H1 (cell line): ENCODE results near the gene HSD11B1. TPM values are rescaled to one million over a fixed set of nuclear protein-coding genes. Genes with fewer than 3 reads are reported as not detected.

Experiments used
- CTCF ChIA-PET: fragments of 300-600 bp; sonication (Branson Sonifier 250); formaldehyde crosslinking; loops from one replicate; lab custom pipeline; 2021; ENCODE audit not compliant: partially characterized antibody; lab: Charles Lee
- POLR2A ChIA-PET: fragments of 300-600 bp; sonication (Branson Sonifier 250); formaldehyde crosslinking; loops from one replicate; lab custom pipeline; 2021; ENCODE audit warnings: inconsistent platforms; ENCODE audit not compliant: partially characterized antibody; lab: Charles Lee
- DNase-seq, 2 experiments: peaks; one replicate each; pipeline versions ENCODE4 v3.0.0 to v3.0.0-alpha.2; 2010 to 2022; ENCODE audit warnings: low spot score in 2 of 2, low read depth in 1 of 2, mixed read lengths in 1 of 2
- FAIRE-seq: peaks from 2 replicates; lab custom pipeline; 2011; peaks lifted over from hg19 to GRCh38; lab: Jason Lieb, UNC
- H2AFZ ChIP-seq: 2 replicates; pipeline ENCODE4 v1.8.1; 2012; ENCODE audit warnings: low read length, inconsistent platforms
- H2AK5ac ChIP-seq: 2 replicates; pipeline ENCODE4 v1.6.1; 2013; ENCODE audit warnings: low read depth, low read length
- H2BK120ac ChIP-seq: replicated peaks from 2 replicates; pipeline ENCODE3; 2013; ENCODE audit warnings: low read depth, low read length, inconsistent platforms
- H2BK12ac ChIP-seq: 2 replicates; pipeline ENCODE4 v1.6.1; 2013; ENCODE audit warnings: low read depth, low read length
- H2BK15ac ChIP-seq: 2 replicates; pipeline ENCODE4 v1.6.1; 2013; ENCODE audit warnings: low read length
- H2BK20ac ChIP-seq: 2 replicates; pipeline ENCODE4 v1.6.1; 2013; ENCODE audit warnings: low read length
- H2BK5ac ChIP-seq: 2 replicates; pipeline ENCODE4 v1.6.1; 2013; ENCODE audit warnings: low read depth, low read length
- H3K14ac ChIP-seq: 2 replicates; pipeline ENCODE4 v1.6.1; 2013; ENCODE audit warnings: inconsistent platforms; ENCODE audit not compliant: insufficient read length
- H3K18ac ChIP-seq: 2 replicates; pipeline ENCODE4 v1.6.1; 2013; ENCODE audit warnings: low read length; ENCODE audit errors: extremely low read depth
- H3K23ac ChIP-seq: 2 replicates; pipeline ENCODE4 v1.6.1; 2013; ENCODE audit warnings: inconsistent platforms; ENCODE audit not compliant: insufficient read length
- H3K23me2 ChIP-seq: 2 replicates; pipeline ENCODE4 v1.6.1; 2013; ENCODE audit warnings: low read depth, low read length
- H3K27ac ChIP-seq: 2 replicates; pipeline ENCODE4 v1.6.1; 2011; ENCODE audit warnings: low read depth, low read length, inconsistent platforms
- H3K27me3 ChIP-seq, 4 experiments: replicated peaks in 1 of 4; 1 replicate in 1 of 4; 2 replicates in 3 of 4; pipeline versions ENCODE4 v1.6.1 to v1.8.1; 2011 to 2013; ENCODE audit warnings: low read length in 3 of 4, mild to moderate bottlenecking in 3 of 4, inconsistent platforms in 2 of 4, mixed read lengths in 2 of 4, moderate library complexity in 1 of 4; ENCODE audit not compliant: control insufficient read depth in 3 of 4, insufficient read depth in 3 of 4; ENCODE audit errors: extremely low read depth in 1 of 4
- H3K36me3 ChIP-seq, 4 experiments: 2 replicates each; pipeline versions ENCODE4 v1.6.1 to v1.8.1; 2011 to 2013; ENCODE audit warnings: mild to moderate bottlenecking in 4 of 4, low read length in 3 of 4, moderate library complexity in 2 of 4, control low read depth in 1 of 4, inconsistent platforms in 1 of 4; ENCODE audit not compliant: insufficient read depth in 4 of 4, control insufficient read depth in 2 of 4
- H3K4ac ChIP-seq: replicated peaks from 2 replicates; pipeline ENCODE3; 2013; ENCODE audit warnings: low read length, low read depth, mixed read lengths, inconsistent platforms; ENCODE audit not compliant: insufficient read length
- H3K4me1 ChIP-seq, 4 experiments: replicated peaks in 1 of 4; 1 replicate in 1 of 4; 2 replicates in 3 of 4; pipeline versions ENCODE4 v1.6.1 to v1.8.1; 2011 to 2013; ENCODE audit warnings: low read length in 3 of 4, inconsistent platforms in 2 of 4, mixed read lengths in 1 of 4; ENCODE audit not compliant: insufficient read depth in 4 of 4, control insufficient read depth in 3 of 4
- H3K4me2 ChIP-seq, 2 experiments: 2 replicates each; pipeline versions ENCODE4 v1.6.1 to v1.8.1; 2011 to 2013; ENCODE audit warnings: low read depth in 2 of 2, low read length in 2 of 2, control low read depth in 1 of 2, inconsistent platforms in 1 of 2, mild to moderate bottlenecking in 1 of 2; ENCODE audit not compliant: insufficient read depth in 1 of 2
- H3K4me3 ChIP-seq, 4 experiments: fragments of 200-600, 300-600 bp in 1 of 4; sonication (generic), shearing (Covaris generic), sonication (Bioruptor Twin) in 1 of 4; 2 replicates each; pipeline versions ENCODE4 v1.5.1 to v1.8.1; 2011 to 2016; ENCODE audit warnings: low read length in 4 of 4, low read depth in 3 of 4, control low read depth in 2 of 4, inconsistent platforms in 2 of 4, mild to moderate bottlenecking in 2 of 4, mixed read lengths in 1 of 4, moderate library complexity in 1 of 4; ENCODE audit not compliant: insufficient read depth in 2 of 4; ENCODE audit errors: extremely low read depth in 1 of 4
- H3K56ac ChIP-seq: replicated peaks from 2 replicates; pipeline ENCODE3; 2013; ENCODE audit warnings: low read depth, mild to moderate bottlenecking, mixed read lengths, low read length, inconsistent platforms; ENCODE audit not compliant: insufficient read length
- H3K79me1 ChIP-seq: 2 replicates; pipeline ENCODE4 v1.6.1; 2013; ENCODE audit warnings: low read depth, low read length, control low read depth
- H3K79me2 ChIP-seq, 2 experiments: 2 replicates each; pipeline versions ENCODE4 v1.6.1 to v1.8.1; 2012 to 2013; ENCODE audit warnings: low read length in 2 of 2, mild to moderate bottlenecking in 2 of 2, inconsistent platforms in 1 of 2; ENCODE audit not compliant: insufficient read depth in 2 of 2, control insufficient read depth in 1 of 2
- H3K9ac ChIP-seq, 4 experiments: replicated peaks in 1 of 4; 1 replicate in 1 of 4; 2 replicates in 3 of 4; pipeline versions ENCODE4 v1.6.1 to v1.8.1; 2011 to 2013; ENCODE audit warnings: low read depth in 3 of 4, low read length in 3 of 4, control low read depth in 2 of 4, mild to moderate bottlenecking in 2 of 4, moderate library complexity in 2 of 4, inconsistent platforms in 1 of 4; ENCODE audit errors: extremely low read depth in 1 of 4
- H3K9me3 ChIP-seq, 2 experiments: 2 replicates each; pipeline versions ENCODE4 v1.6.1 to v1.8.1; 2012 to 2013; ENCODE audit warnings: mild to moderate bottlenecking in 2 of 2, moderate library complexity in 2 of 2, control low read depth in 1 of 2, inconsistent platforms in 1 of 2, low read depth in 1 of 2, low read length in 1 of 2, mixed read lengths in 1 of 2; ENCODE audit not compliant: insufficient read depth in 2 of 2
- H4K20me1 ChIP-seq, 2 experiments: replicated peaks in 1 of 2; 2 replicates each; pipeline versions ENCODE3 to v1.8.1; 2011 to 2013; ENCODE audit warnings: inconsistent platforms in 2 of 2, low read length in 2 of 2, mild to moderate bottlenecking in 1 of 2; ENCODE audit not compliant: insufficient read depth in 2 of 2, control insufficient read depth in 1 of 2
- H4K5ac ChIP-seq: 2 replicates; pipeline ENCODE4 v1.6.1; 2013; ENCODE audit warnings: low read length, low read depth, mixed read lengths, inconsistent platforms; ENCODE audit not compliant: insufficient read length
- H4K8ac ChIP-seq: 2 replicates; pipeline ENCODE4 v1.8.0; 2013; ENCODE audit warnings: mild to moderate bottlenecking, moderate library complexity, low read length, inconsistent platforms; ENCODE audit not compliant: insufficient read depth; ENCODE audit errors: extremely low read depth
- H4K91ac ChIP-seq: replicated peaks from 2 replicates; pipeline ENCODE3; 2013; ENCODE audit warnings: low read length, mixed read lengths, inconsistent platforms; ENCODE audit not compliant: insufficient read length
- E2F6 ChIP-seq: IDR thresholded peaks from 2 replicates; pipeline ENCODE4 v1.6.1; 2012; ENCODE audit warnings: inconsistent platforms
- EGR1 ChIP-seq: IDR thresholded peaks from 2 replicates; pipeline ENCODE4 v1.6.1; 2011; ENCODE audit warnings: low read depth, low read length, borderline replicate concordance
- FOSL1 ChIP-seq: IDR thresholded peaks from 2 replicates; pipeline ENCODE4 v1.6.1; 2011; ENCODE audit warnings: mild to moderate bottlenecking, low read depth, low read length, moderate library complexity; ENCODE audit not compliant: insufficient read depth
- GABPA ChIP-seq: IDR thresholded peaks from 2 replicates; pipeline ENCODE4 v1.6.1; 2011; ENCODE audit warnings: mild to moderate bottlenecking, low read length, moderate library complexity, borderline replicate concordance; ENCODE audit not compliant: insufficient read depth
- KDM1A ChIP-seq: fragments of 200-600, 300-600 bp; sonication (generic); IDR thresholded peaks from 2 replicates; pipeline ENCODE4 v1.7.1; 2016; ENCODE audit warnings: mild to moderate bottlenecking, low read length, borderline replicate concordance
- KDM5A ChIP-seq: fragments of 200-600 bp; IDR thresholded peaks from 2 replicates; pipeline ENCODE4 v1.7.1; 2012; ENCODE audit warnings: mild to moderate bottlenecking, low read length, inconsistent platforms, mixed read lengths
- RBBP5 ChIP-seq: IDR thresholded peaks from 2 replicates; pipeline ENCODE4 v1.7.1; 2012; ENCODE audit warnings: low read depth, mild to moderate bottlenecking, inconsistent platforms, low read length, moderate library complexity, borderline replicate concordance
- SIN3A ChIP-seq, 2 experiments: IDR thresholded peaks in 1 of 2; conservative IDR thresholded peaks in 1 of 2; 2 replicates each; pipeline ENCODE4 v1.6.1; 2011 to 2012; ENCODE audit warnings: low read length in 2 of 2, improper control_type of control experiment in 1 of 2, low read depth in 1 of 2, mild to moderate bottlenecking in 1 of 2
- TAF7 ChIP-seq: optimal IDR thresholded peaks from 2 replicates; pipeline ENCODE3; 2011; ENCODE audit warnings: low read depth, mild to moderate bottlenecking, inconsistent platforms, low read length, moderate library complexity, borderline replicate concordance
- TBP ChIP-seq: IDR thresholded peaks from 2 replicates; pipeline ENCODE4 v1.6.1; 2011; ENCODE audit warnings: low read depth, low read length, improper control_type of control experiment
- ZNF274 ChIP-seq: IDR thresholded peaks from 2 replicates; pipeline ENCODE4 v1.7.0; 2012; ENCODE audit warnings: low read length, borderline replicate concordance; ENCODE audit errors: extremely low read depth
- WGBS, 2 experiments: shearing (Covaris generic) in 1 of 2; methylation state at CpG; one replicate each; pipeline versions ENCODE4 v1.1.6 to v1.1.7; 2013 to 2015; ENCODE audit warnings: low lambda C conversion rate in 2 of 2, mixed read lengths in 2 of 2, inconsistent platforms in 1 of 2, low coverage in 1 of 2, missing lambda C conversion rate in 1 of 2; ENCODE audit not compliant: insufficient replicate concordance in 2 of 2, insufficient coverage in 1 of 2, insufficient read length in 1 of 2; ENCODE audit errors: extremely low coverage in 1 of 2, missing lambda C conversion rate in 1 of 2; 5-methylcytosine and 5-hydroxymethylcytosine counted together
- polyA plus RNA-seq, 7 experiments: library from polyadenylated mRNA; depleted of rRNA in 3 of 7; stranded (reverse) in 5 of 7; unstranded in 2 of 7; fragments of >200 nt in 5 of 7; fragments of 200-250 nt in 2 of 7; gene quantifications; 1 replicate in 5 of 7; 2 replicates in 1 of 7; 4 replicates in 1 of 7; pipeline versions ENCODE4 v1.2.1 to v1.2.3, GENCODE V29; 2011 to 2013; ENCODE audit warnings: missing spikeins in 2 of 7, mixed read lengths in 2 of 7
- total RNA-seq: library from RNA; stranded (reverse); fragmentation: NEBNext Ultra II Directional; extraction: Animal tissue kit (Norgen Biotek cat#: 25700); gene quantifications from 2 replicates; pipeline ENCODE4 v1.2.1, GENCODE V29; 2021

The HSD11B1 gene
- total and polyA plus RNA-seq, 2 of the 8 experiments (the other 6 are each of a cell fraction or from before 2014, with no cell fraction given) = not detected

DNA sequence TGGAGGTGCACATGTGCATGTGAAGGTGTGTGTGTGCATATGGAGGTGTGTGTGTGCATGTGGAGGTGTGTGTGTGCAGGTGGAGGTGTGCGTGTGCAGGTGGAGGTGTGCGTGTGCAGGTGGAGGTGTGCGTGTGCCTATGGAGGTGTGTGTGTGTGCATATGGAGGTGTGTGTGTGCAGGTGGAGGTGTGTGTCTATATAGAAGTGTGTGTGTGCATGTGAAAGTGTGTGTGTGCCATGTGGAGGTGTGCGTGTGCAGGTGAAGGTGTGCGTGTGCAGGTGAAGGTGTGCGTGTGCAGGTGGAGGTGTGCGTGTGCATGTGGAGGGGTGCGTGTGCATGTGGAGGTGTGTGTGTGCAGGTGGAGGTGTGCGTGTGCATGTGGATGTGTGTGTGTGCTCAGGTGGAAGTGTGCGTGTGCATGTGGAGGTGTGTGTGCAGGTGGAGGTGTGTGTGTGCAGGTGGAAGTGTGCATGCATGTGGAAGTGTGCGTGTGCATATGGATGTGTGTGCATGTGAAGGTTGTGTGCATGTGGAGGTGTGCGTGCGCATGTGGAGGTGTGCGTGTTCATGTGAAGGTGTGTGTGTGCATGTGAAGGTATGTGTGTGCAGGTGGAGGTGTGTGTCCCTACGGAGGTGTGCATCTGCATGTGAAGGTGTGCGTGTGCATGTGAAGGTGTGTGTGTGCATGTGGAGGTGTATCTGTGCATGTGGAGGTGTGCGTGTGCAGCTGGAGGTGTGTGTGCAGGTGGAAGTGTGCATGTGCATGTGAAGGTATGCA, 66.2 kb downstream of the HSD11B1 start:
- Histone ChIP-seq H3K4ac (no peak overlapping the region), H3K79me2 (no peaks in the 10 kb centered on the region), H3K79me1 (no peaks in the 10 kb centered on the region), H3K27me3 (peaks cover 0 to 2% (median 0%) of the 10 kb centered on the region in 4 experiments; a peak in 1 of 7 replicates), H3K23ac (no peak overlapping the region), H3K14ac (no peak overlapping the region), H3K36me3 (no peaks in the 10 kb centered on the region; a peak in 1 of 8 replicates), H2AFZ (no peak overlapping the region), H3K4me3 (no peak overlapping the region; a peak in 1 of 8 replicates), H2BK20ac (no peak overlapping the region), H2BK12ac (peak overlapping the region; percentile 68; the same call in 1 of the 2 replicates), H3K56ac (no peak overlapping the region), H4K20me1 (peaks cover 0 to 11% of the 10 kb centered on the region in 2 experiments), H4K8ac (no peak overlapping the region), H4K91ac (no peak overlapping the region), H3K9ac (no peak overlapping the region), H3K27ac (no peak overlapping the region), H2BK120ac (no peak overlapping the region), H2BK15ac (no peak overlapping the region), H2AK5ac (peak overlapping the region; percentile 76), H3K18ac (no peak overlapping the region), H4K5ac (no peak overlapping the region), H2BK5ac (peak overlapping the region; percentile 60; the same call in 1 of the 2 replicates), H3K9me3 (peaks cover 5 to 8% of the 10 kb centered on the region in 2 experiments; a peak in 2 of 4 replicates), H3K4me2 (peak overlapping the region in 1 of 2 experiments; percentile 2; a peak in 1 of 4 replicates), H3K23me2 (peaks cover 13% of the 10 kb centered on the region; the same call in 1 of the 2 replicates), H3K4me1 (no peaks in the 10 kb centered on the region; a peak in 1 of 7 replicates)
- 89% methylated on average over 17 of the region's 17 CpGs; no CpG with 5 or more reads in 1 of the 2 experiments for WGBS, 2 experiments
- POLR2A ChIA-PET = no interaction called here
- CTCF ChIA-PET = interaction anchor here (1.0 to 1.4 kb wide), 2 partner anchors 53 to 117 kb away, joined by 4 to 6 read pairs; no protein-coding TSS in a partner anchor
- DNase-seq (no peak), FAIRE-seq (no peak)
- no peak for TF ChIP-seq ZNF274
- no peak for TF ChIP-seq RBBP5
- TF ChIP-seq TAF7 = no peak
- no peak for TF ChIP-seq EGR1
- TF ChIP-seq KDM5A = no peak
- no peak for TF ChIP-seq SIN3A (conservative IDR thresholded peaks at IDR 0.05 in 1 of 2, IDR thresholded peaks at IDR 0.05 in 1 of 2; ENCODE audit: low read depth in 1 of 2, low read length in 2 of 2)
- no peak for TF ChIP-seq E2F6
- no peak for TF ChIP-seq GABPA
- TF ChIP-seq KDM1A = no peak
- no peak for TF ChIP-seq FOSL1
- TF ChIP-seq TBP = no peak
